HG03064 (cell line): ENCODE data around the gene MYBPHL.
"Not testable (repeated sequence)": the region's sequence is repeated elsewhere in the genome, so short reads cannot be mapped to it uniquely, and the experiment has no call there.

ENCODE experiments used
- ATAC-seq: cut with Tn5 transposase; IDR thresholded peaks from one replicate; pipeline ENCODE4 v1.9.1; 2021; ENCODE audit warnings: low read depth; ENCODE audit not compliant: unreplicated experiment

The MYBPHL gene

GRCh38 chr1:109307274-109308021 is 637 bp upstream of the MYBPHL start:
- no peak for ATAC-seq

GRCh38 chr1:109305991-109306390 is 820 bp downstream of the MYBPHL start:
- ATAC-seq, result not testable (repeated sequence)

GRCh38 chr1:109304226-109304920 is 2.4 kb downstream of the MYBPHL start:
- no peak for ATAC-seq

GRCh38 chr1:109301874-109302273 is 4.9 kb downstream of the MYBPHL start:
- ATAC-seq, result no peak

- no peak for ATAC-seq
These were observed 6.1 kb downstream of the MYBPHL start for GRCh38 chr1:109300650-109301151.

GRCh38 chr1:109299558-109300343 is 7.1 kb downstream of the MYBPHL start:
- no peak for ATAC-seq

- no peak for ATAC-seq
These were observed 7.9 kb downstream of the MYBPHL start for GRCh38 chr1:109298666-109299557.

GRCh38 chr1:109296782-109297181 is 10.0 kb downstream of the MYBPHL start:
- no peak for ATAC-seq

GRCh38 chr1:109295712-109296415 is 10.9 kb downstream of the MYBPHL start:
- ATAC-seq, result no peak

- ATAC-seq, result no peak
These were observed 12.3 kb downstream of the MYBPHL start for GRCh38 chr1:109294481-109294880.

GRCh38 chr1:109293026-109293425 is 13.8 kb downstream of the MYBPHL start:
- ATAC-seq, result no peak

GRCh38 chr1:109292364-109292763 is 14.4 kb downstream of the MYBPHL start:
- ATAC-seq, result no peak

GRCh38 chr1:109290998-109291397 is 15.8 kb downstream of the MYBPHL start:
- ATAC-seq, result no peak

GRCh38 chr1:109290137-109290536 is 16.7 kb downstream of the MYBPHL start:
- ATAC-seq, result no peak

GRCh38 chr1:109286762-109287161 is 20.0 kb downstream of the MYBPHL start:
- not testable (repeated sequence) for ATAC-seq

GRCh38 chr1:109283748-109284600 is 22.8 kb downstream of the MYBPHL start:
- ATAC-seq, result peak; percentile 26

GRCh38 chr1:109282952-109283747 is 23.7 kb downstream of the MYBPHL start, which contains the start of gene PSRC1:
TSS of gene PSRC1 (minus strand) at chr1:109283145.
- peak; percentile 97 for ATAC-seq

GRCh38 chr1:109282497-109282951 is 24.3 kb downstream of the MYBPHL start:
- no peak for ATAC-seq
